AG09309 (cell line): ENCODE results near the gene JPH2.

Experiments
- DNase-seq: peaks from one replicate; pipeline ENCODE4 v3.0.0-alpha.2; 2010; ENCODE audit warnings: low read depth
- H3K4me3 ChIP-seq: 2 replicates; pipeline ENCODE4 v1.5.1; 2011; ENCODE audit warnings: mild to moderate bottlenecking, low read depth, low read length, moderate library complexity; ENCODE audit not compliant: control insufficient read depth
- CTCF ChIP-seq: IDR thresholded peaks from 2 replicates; pipeline ENCODE4 v1.5.1; 2011; ENCODE audit warnings: mild to moderate bottlenecking, low read depth, low read length, inconsistent platforms; ENCODE audit not compliant: insufficient read depth, control insufficient read depth; ENCODE audit errors: missing control alignments

JPH2 gene

GRCh38 chr20:44231193-44231592 lies 44.2 kb upstream of the JPH2 start:
- DNase-seq = no peak
- no peak for TF ChIP-seq CTCF

GRCh38 chr20:44228465-44229258 lies 41.7 kb upstream of the JPH2 start:
- H3K4me3 ChIP-seq = no peak overlapping the region
- TF ChIP-seq CTCF = no peak
- DNase-seq = no peak

More at GRCh38 chr20:44231193-44231592, 44.2 kb upstream of the JPH2 start:
- H3K4me3 ChIP-seq = no peak overlapping the region

GRCh38 chr20:44224637-44225036 lies 37.6 kb upstream of the JPH2 start:
- H3K4me3 ChIP-seq = no peak overlapping the region
- TF ChIP-seq CTCF = no peak
- DNase-seq = no peak

GRCh38 chr20:44223721-44224120 lies 36.7 kb upstream of the JPH2 start:
- H3K4me3 ChIP-seq = no peak overlapping the region
- TF ChIP-seq CTCF = no peak
- DNase-seq = no peak

- TF ChIP-seq CTCF = no peak
- H3K4me3 ChIP-seq = no peak overlapping the region
- DNase-seq = no peak
These were observed 35.8 kb upstream of the JPH2 start for GRCh38 chr20:44222633-44223368.

- DNase-seq = no peak
- H3K4me3 ChIP-seq = no peak overlapping the region
- TF ChIP-seq CTCF = no peak
These were observed 35.0 kb upstream of the JPH2 start for GRCh38 chr20:44222027-44222426.
